GM18951 (cell line): ENCODE results near the gene FZD1.
A peak's percentile ranks its signal among the peaks of the same experiment; 100 is the strongest.

Experiments used
- POLR2A ChIP-seq: IDR thresholded peaks from 4 replicates; pipeline ENCODE4 v1.6.1; 2011; ENCODE audit warnings: mild to moderate bottlenecking; ENCODE audit not compliant: insufficient read length, insufficient read depth; ENCODE audit errors: extremely low read depth
- in situ Hi-C: fragments of 300-500 bp; cut with MboI; formaldehyde crosslinking; loops from one replicate; pipeline ENCODE4 v1.12.0; 2022; ENCODE audit warnings: low sequenced_read_pairs, mixed read lengths, inconsistent platforms; ENCODE audit not compliant: unreplicated experiment

The FZD1 gene

DNA sequence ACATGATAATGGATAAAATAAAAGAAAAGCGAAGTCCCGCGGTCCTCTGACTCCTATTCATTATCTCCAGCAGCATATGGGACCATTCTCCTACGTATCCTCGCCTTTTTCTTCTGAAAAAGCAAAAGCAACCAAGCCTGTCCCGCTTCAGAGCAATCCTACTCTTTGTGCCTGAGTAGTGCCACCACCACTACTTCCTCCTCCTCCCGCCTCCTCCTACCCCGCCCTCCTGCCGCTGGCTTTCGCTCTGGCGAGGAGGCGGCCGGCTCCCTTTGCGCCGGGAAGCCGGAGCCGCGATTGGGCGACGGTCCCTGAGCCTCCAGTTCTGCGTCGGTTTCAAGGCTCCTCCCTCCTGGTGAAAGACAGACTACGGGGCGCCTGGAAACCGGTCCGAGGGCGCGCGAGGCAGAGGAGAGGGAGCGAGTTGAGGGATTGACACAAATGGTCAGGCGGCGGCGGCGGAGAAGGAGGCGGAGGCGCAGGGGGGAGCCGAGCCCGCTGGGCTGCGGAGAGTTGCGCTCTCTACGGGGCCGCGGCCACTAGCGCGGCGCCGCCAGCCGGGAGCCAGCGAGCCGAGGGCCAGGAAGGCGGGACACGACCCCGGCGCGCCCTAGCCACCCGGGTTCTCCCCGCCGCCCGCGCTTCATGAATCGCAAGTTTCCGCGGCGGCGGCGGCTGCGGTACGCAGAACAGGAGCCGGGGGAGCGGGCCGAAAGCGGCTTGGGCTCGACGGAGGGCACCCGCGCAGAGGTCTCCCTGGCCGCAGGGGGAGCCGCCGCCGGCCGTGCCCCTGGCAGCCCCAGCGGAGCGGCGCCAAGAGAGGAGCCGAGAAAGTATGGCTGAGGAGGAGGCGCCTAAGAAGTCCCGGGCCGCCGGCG, at the start of gene FZD1:
Gene FZD1, plus strand, starts transcription at position 388 of the 878 bp plus-strand sequence. Its CDS starts 448 bp downstream, at position 836.
- in situ Hi-C loops, result no loop called here
- TF ChIP-seq POLR2A, result peak; percentile 48

GRCh38 chr7:91226411-91226810, 37.8 kb upstream of the FZD1 start:
- no peak for TF ChIP-seq POLR2A
- in situ Hi-C loops, result no loop called here

- TF ChIP-seq POLR2A, result no peak
- in situ Hi-C loops, result no loop called here
Observed at GRCh38 chr7:91228327-91228726, 35.9 kb upstream of the FZD1 start.

DNA sequence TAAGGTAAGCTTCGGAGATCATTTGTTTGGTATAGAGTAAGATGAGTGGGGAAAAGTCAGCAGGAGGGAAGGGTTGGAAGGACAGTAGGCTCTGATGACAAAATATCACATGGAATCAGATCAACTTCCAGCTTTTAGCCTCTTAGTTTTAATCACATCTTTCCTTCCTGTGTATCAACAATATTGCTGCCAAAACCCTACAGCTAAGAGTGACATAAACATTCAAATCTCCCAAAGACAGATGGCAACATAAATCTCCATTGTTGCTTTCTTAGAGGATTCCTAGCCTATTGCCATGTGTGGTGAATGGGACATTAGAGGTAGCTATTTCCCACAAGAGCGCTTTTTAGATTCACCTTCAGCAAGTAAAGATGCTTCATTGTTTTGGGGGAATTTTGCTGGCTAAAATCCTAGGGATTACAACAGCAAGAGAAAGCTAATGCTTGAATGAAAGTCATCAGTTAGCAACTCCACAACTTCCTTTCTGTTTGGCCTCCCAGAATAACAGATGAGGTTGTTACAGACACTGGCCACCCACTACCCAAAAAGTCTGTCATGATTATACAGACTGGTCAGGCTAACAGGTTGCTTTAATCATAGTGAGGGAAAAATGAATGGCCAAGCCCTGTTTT, 35.2 kb upstream of the FZD1 start:
- in situ Hi-C loops, result no loop called here
- no peak for TF ChIP-seq POLR2A

DNA sequence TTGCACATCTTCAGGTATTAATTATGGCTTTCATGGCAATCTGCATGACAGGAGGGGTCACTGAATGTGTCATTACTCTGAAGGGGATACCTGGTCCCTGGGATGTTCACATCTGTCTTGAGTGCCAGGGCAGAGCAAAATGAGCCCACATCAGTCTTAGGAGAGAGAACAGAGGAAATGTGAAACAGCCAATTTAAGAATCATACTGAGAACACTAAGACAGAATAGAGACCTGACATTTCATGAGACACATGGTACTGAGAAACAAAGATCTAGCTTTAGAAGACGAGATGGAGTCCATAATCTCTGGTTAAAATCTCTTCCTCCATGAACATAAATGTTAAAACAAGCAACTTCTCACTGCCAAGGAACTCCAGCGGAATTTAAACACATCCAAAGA, 34.1 kb upstream of the FZD1 start:
- no peak for TF ChIP-seq POLR2A
- in situ Hi-C loops, result no loop called here

GRCh38 chr7:91230503-91230902, 33.7 kb upstream of the FZD1 start:
- no peak for TF ChIP-seq POLR2A
- in situ Hi-C loops, result no loop called here

DNA sequence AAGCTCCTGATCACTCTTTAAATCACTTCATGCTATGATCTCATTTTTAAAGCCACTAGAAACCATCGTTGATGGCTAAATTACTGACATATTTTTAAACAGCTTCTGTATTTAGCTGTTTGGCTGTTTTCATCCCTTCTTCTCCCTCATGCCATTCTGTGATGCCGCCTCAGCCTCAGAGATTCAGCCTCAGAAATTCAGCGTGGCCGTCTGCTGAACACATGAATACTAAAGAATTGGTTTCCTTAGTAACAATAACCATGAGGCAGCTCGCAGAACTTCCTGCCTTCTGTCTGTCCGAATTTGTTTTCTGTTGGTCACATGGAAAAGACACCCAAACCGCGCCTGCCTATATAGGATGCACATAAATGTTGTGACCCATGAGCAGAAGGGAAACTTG, 31.0 kb upstream of the FZD1 start:
- no peak for TF ChIP-seq POLR2A
- in situ Hi-C loops, result no loop called here

GRCh38 chr7:91235211-91235832, 28.9 kb upstream of the FZD1 start:
- no peak for TF ChIP-seq POLR2A
- in situ Hi-C loops, result no loop called here

DNA sequence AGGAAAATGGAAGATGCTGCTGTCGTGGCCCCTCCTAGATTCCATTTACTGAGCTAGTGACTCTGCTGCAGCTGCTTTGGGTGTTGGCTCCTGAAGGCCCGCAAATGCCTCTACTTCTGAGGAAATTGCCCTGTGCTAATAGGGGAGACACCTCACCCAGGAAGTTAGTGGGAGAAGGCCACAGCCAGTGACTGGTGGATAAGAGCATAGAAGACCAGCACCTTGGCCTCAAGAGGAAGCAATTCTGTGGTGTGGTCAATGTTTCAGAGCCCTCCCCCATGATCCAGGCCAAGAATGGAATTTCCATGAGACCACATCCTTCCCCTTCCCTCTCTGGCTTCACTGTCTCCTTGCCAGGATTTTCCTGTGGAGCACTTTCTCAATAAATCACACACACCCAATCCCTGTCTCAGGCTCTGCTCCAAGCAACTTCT, 25.0 kb upstream of the FZD1 start:
- in situ Hi-C loops, result no loop called here
- no peak for TF ChIP-seq POLR2A

GRCh38 chr7:91239772-91240171, 24.5 kb upstream of the FZD1 start:
- in situ Hi-C loops, result no loop called here

DNA sequence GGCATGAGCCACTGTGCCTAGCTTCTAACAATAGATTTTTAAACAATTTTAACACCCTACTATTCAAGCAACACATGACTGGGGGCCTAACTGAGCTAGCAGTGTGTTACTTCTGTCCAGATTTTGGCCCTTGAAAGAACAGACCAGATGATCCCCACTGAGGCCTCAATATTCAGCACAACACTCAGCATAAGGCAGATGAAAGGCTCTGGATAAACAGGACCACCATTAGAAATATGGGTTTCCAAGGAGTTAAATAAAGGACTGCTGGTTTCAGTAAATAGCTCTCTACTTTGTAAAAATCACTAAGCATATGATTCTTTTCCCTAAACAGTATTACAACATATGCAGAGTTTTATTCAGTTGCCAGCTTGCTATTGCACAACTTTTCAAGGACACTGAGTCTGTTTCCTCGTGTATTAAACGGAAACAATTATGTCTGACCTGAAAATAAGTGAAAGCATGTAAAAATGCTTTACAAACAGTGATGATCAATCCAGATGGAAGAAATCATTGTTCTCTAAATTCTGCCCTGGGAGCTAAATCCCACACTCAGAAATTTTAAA, 23.8 kb upstream of the FZD1 start:
- in situ Hi-C loops, result no loop called here
- no peak for TF ChIP-seq POLR2A

More at GRCh38 chr7:91239772-91240171, 24.5 kb upstream of the FZD1 start:
- TF ChIP-seq POLR2A, result no peak

DNA sequence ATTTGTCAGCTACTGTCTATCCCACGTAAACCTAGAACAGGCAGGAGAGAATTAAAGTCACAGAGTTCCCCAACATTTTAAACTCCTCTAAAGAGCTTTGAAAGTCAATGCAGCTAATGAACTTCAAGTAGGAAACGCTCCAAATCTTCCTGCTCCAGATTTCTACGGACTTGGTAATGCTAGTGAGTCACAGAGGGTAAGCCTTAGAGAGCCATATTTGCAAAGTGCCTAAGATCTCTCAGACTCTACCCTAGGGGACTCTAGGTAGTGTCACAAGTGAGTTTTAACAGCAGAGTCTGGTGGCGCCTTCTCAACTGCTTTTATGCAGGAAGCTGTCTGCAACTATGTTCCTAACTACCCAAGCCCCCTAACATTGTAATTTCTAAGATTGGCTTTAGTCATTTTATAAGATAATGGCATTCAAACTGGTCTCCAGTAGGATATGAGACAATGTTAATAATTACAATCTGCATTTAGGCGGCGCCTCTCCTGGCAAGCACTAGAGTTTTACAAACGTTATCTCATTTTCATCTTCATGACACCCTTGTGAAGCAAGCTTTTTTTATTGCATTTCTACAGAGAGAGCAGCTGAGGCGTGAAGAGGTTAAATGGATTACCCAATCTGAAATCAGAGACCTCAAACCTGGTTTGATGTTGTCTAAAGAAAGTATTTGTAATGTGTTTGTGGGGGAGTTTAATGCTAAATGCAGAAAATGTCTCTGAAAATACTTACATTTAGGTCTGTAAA, 22.0 kb upstream of the FZD1 start:
- in situ Hi-C loops, result no loop called here

More for the DNA sequence above, 22.0 kb upstream of the FZD1 start:
- no peak for TF ChIP-seq POLR2A
